Right hindlimb (tissue), 1 donor: ENCODE results near the gene TAS2R9.
"Not testable (repeated sequence)": the region's sequence is repeated elsewhere in the genome, so short reads cannot be mapped to it uniquely, and the experiment has no call there.

Experiments
- DNase-seq: peaks from one replicate; pipeline ENCODE4 v3.0.0-alpha.2; 2018

Gene TAS2R9

GRCh38 chr12:10810068-10810467 lies at the start of gene TAS2R9:
TSS of gene TAS2R9 (minus strand) at chr12:10810168. CDS start at chr12:10810075, 93 bp downstream.
- DNase-seq, result no peak

DNA sequence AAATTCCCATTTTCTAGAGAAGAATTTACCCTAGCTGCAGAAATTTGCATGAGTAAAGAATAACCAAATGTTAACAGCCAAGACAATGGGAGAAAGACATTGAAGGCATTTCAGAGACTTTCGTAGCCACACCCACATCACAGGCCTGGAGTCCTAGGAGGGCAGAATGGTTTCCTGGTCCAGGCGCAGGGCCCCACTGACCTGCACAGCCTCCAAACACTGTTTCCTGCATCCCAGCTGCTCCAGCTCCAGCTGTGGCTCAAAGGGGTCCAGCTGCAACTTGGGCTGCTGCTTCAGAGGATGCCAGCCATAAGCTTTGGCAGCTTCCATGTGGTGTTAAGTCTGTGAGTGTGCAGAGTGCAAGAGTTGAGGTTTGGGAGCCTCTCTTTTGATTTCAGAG lies 45.8 kb upstream of the TAS2R9 start:
- DNase-seq, result no peak

- no peak for DNase-seq
These were observed 43.8 kb upstream of the TAS2R9 start for GRCh38 chr12:10853776-10854175.

GRCh38 chr12:10851243-10851858 lies 41.4 kb upstream of the TAS2R9 start:
- no peak for DNase-seq

DNA sequence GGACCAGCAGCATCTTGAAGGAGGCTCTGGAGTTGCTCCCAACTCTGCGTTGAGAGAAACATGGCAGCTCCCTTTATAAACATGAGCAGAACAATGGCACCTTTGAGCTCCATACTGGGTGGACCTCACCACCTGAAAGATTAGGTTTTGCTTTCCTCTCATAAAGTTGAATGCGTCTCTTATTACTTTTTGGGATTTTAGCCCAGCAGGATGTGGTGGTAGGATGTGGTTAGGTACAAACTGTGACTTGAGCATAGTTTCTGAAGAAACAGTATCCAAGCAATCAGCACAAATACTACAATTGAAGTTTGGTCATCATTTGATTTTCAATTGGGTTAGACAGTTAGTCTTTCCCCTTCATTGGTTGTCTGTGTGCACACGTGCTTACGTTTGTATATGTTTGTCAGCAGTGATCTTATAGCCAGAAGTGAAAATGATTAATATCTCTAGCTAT lies 39.5 kb upstream of the TAS2R9 start, which contains the start of gene PRR4:
Gene PRR4, minus strand, starts transcription at position 51 of the 454 bp plus-strand sequence. Its CDS starts 38 bp downstream, at position 13.
- no peak for DNase-seq

- no peak for DNase-seq
These were observed 37.8 kb upstream of the TAS2R9 start for GRCh38 chr12:10847744-10848143.

- no peak for DNase-seq
These were observed 32.9 kb upstream of the TAS2R9 start for GRCh38 chr12:10842862-10843261.

GRCh38 chr12:10838461-10838860 lies 28.5 kb upstream of the TAS2R9 start:
- DNase-seq, result no peak

DNA sequence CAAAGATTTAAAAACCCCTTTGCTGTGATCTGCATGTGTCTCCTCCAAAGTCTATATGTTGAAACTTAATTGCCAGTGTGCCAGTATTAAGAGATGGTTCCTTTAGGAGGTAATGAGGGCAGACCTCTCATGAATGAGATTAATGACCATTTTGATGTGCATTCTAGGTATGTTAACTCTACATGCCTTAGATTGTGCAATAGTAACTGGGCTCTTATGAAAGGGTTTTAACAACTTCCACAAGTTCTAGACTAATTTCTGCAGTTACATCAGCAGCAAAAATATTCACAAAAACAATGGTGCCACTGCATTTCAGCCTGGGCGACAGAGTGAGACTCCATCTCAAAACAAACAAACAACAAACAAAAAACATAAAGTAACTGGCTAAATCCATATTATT lies 20.0 kb upstream of the TAS2R9 start:
- no peak for DNase-seq

GRCh38 chr12:10826258-10826657 lies 16.3 kb upstream of the TAS2R9 start, which contains the start of gene TAS2R10:
TSS of gene TAS2R10 (minus strand) at chr12:10826358. CDS start at chr12:10826269, 89 bp downstream.
- DNase-seq, result no peak

- DNase-seq, result no peak
These were observed 15.0 kb upstream of the TAS2R9 start for GRCh38 chr12:10824957-10825356.

GRCh38 chr12:10811883-10812536 lies 2.0 kb upstream of the TAS2R9 start:
- no peak for DNase-seq

DNA sequence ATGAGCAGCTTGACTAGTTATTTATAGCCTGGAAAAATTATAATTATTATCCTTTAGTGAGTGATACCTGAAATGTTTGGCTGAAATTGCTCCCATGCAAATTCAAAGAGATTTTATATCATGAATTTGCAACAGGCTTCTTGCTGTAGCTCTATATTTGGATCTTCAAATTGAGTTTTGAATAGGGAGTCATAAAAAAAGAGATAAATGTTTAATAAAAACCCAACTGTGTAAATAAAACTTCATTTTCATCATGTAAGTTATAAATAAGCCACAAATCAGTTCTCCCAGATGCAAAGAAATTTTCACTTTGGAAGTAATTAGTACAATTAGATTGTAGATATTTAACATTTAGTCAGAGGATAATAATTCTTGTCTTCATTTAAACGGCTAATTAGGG lies 2.8 kb downstream of the TAS2R9 start, which contains the start of gene TAS2R8:
Gene TAS2R8, minus strand, starts transcription at position 101 of the 400 bp plus-strand sequence. CDS start 306 bp downstream, outside the sequence.
- DNase-seq, result no peak

DNA sequence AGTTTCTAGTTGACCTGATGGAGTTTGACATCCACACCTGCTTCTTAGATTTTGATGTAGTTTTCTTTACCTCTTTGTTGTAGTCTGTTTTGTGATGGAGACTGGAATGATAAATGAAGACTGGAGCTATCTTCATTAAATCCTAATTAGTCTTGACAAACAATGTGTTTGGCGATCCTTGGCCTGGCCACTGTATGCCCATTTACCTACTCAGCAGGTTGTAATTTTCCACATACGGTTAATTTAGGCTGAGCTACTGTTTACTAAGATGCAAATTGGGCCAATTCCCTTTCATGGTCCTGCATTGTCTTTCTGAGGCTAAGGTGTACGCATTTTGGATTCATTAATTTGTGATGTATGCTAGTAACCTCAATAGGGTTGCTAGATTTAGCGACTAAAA lies 7.4 kb downstream of the TAS2R9 start, which contains the start of gene TAS2R7:
Gene TAS2R7, minus strand, starts transcription at position 41 of the 400 bp plus-strand sequence. CDS start 57 bp downstream, outside the sequence.
- DNase-seq, result no peak

- DNase-seq, result no peak
These were observed 8.2 kb downstream of the TAS2R9 start for GRCh38 chr12:10801741-10802140.

- DNase-seq, result no peak
These were observed 15.7 kb downstream of the TAS2R9 start for GRCh38 chr12:10794222-10794621.

DNA sequence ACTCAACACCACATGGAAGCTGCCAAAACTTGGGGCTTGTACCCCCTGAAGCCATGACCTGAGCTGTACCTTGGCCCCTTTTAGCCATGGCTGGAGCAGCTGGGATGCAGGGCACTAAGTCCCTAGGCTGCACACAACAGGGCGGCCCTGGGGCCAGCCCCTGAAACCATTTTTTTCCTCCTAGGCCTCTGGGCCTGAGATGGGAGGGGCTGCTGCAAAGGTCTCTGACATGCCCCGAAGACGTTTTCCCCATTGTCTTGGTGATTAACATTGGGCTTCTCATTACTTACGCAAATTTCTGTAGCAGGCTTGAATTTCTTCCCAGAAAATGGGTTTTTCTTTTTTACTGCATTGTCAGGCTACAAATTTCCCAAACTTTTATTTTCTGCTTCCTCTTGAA lies 18.2 kb downstream of the TAS2R9 start:
- not testable (repeated sequence) for DNase-seq

DNA sequence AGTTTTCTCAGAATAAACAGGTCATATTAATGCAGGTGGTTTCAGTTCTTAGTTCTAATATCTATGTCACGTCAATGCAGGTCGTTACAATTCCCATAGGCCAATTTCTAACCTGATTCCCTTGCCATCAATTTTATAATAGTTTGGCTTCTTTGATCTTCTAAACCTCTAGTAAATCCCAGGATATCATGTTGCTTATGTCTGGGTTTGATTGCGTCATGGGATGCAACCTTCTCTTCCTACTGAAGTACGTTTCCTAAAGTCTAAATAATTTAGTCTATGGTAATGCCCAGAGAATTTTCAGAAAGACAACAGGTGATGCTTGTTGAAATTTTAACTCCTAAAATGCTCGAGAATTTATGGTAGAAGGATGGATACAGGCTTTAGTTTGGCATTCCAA lies 26.7 kb downstream of the TAS2R9 start:
- no peak for DNase-seq

DNA sequence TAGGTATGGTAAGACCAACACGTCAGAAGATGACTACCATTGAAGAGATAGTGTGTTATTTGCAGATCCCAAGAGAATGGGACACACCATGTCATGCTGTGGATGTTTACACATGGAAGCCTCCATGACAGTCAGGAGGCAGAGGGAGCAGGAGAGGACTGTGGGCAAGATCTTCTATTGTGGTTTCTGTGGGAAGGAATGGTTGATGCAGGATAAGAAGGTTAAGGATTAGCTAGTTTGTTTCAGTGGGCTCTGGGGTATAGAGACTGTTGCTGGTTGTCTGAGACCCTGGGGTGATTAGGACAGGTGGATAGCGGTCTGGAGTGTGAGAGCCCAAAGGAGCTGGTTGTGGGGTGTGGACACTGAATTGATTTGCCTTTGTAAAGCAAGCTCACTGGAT lies 30.9 kb downstream of the TAS2R9 start:
- no peak for DNase-seq

- DNase-seq, result no peak
These were observed 38.7 kb downstream of the TAS2R9 start for GRCh38 chr12:10771132-10771733.

DNA sequence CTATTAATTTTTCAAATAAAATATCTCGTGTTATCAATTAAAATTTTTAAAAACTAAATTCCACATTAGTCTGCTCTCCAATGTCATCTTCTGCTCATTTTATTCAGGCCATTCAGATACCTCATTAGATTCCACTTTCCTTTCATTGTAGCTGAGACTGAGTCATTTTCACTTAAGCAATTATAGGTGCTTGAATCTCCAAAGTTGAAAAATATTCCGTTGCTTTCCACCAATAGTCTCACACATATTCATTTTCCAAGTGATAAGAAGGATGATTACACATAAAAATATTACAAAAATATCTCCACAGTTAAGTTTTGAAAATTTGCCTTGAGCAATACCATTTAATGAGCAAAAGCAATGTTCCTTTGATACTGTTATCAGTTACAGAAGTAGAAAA lies 50.3 kb downstream of the TAS2R9 start:
- DNase-seq, result no peak
